Activated CD4-positive, alpha-beta memory T cell treated with anti-CD3 and anti-CD28 coated beads, Interleukin-2, amount 10 ng/mL, durations not matched to agents 7 days and 5 days (primary cell): Measurements from ENCODE around the gene EXT2. TPM values are rescaled to one million over a fixed set of nuclear protein-coding genes. Genes with fewer than 3 reads are reported as not detected.
A peak's percentile ranks its signal among the peaks of the same experiment; 100 is the strongest.

ENCODE experiments used
- CTCF ChIA-PET: fragments of 350-600 bp; sonication (Branson Sonifier 250); formaldehyde crosslinking; loops from one replicate; lab custom pipeline; 2021; ENCODE audit warnings: antibody characterized with exemption, inconsistent platforms; lab: Charles Lee
- POLR2A ChIA-PET: fragments of 350-600 bp; sonication (Branson Sonifier 250); formaldehyde crosslinking; loops from one replicate; lab custom pipeline; 2021; ENCODE audit warnings: antibody characterized with exemption; lab: Charles Lee
- DNase-seq: peaks from one replicate; pipeline ENCODE4 v3.0.0-alpha.2; 2020
- H3K27ac Mint-ChIP-seq: one replicate; pipeline ENCODE4 v1.8.0; 2021; ENCODE audit warnings: mild to moderate bottlenecking, mixed read lengths
- H3K27me3 Mint-ChIP-seq: one replicate; pipeline ENCODE4 v1.8.0; 2021; ENCODE audit warnings: mixed read lengths
- H3K36me3 Mint-ChIP-seq: one replicate; pipeline ENCODE4 v1.8.0; 2021; ENCODE audit warnings: low read depth, mixed read lengths
- H3K4me1 Mint-ChIP-seq: one replicate; pipeline ENCODE4 v1.8.0; 2021; ENCODE audit warnings: mixed read lengths
- H3K4me3 Mint-ChIP-seq: one replicate; pipeline ENCODE4 v1.8.0; 2021; ENCODE audit warnings: mild to moderate bottlenecking, mixed read lengths
- H3K9me3 Mint-ChIP-seq: one replicate; pipeline ENCODE4 v1.8.0; 2021; ENCODE audit warnings: mixed read lengths
- total RNA-seq, 2 experiments: library from RNA; stranded (reverse); gene quantifications; one replicate each; pipeline ENCODE4 v1.2.3, GENCODE V29; 2021

The EXT2 gene
- total RNA-seq, result 10 to 100 TPM; 24.5 to 26.0 TPM

GRCh38 chr11:44095506-44096359 is at the start of gene EXT2:
EXT2 (plus strand) TSS chr11:44095678; CDS start chr11:44107713, 12,035 bp downstream.
- Mint-ChIP-seq H3K36me3 (no peaks in the 10 kb centered on the region), H3K27ac (peak within 1 kb of the TSS; percentile 19), H3K4me1 (peaks cover 21% of the 10 kb centered on the region), H3K27me3 (no peaks in the 10 kb centered on the region), H3K4me3 (peak within 1 kb of the TSS; percentile 81), H3K9me3 (no peaks in the 10 kb centered on the region)
- ChIA-PET CTCF (interaction anchor here (0.8 to 5.5 kb wide), 16 partner anchors 9 to 459 kb away, joined by 3 to 86 read pairs (median 4); partner anchors contain the start of gene ACCS), POLR2A (interaction anchor here (0.8 to 1.8 kb wide), 5 partner anchors 8 to 470 kb away, joined by 3 to 7 read pairs (median 4); partner anchors contain the start of genes ACCS and CD82)
- peak; percentile 88 for DNase-seq

DNA sequence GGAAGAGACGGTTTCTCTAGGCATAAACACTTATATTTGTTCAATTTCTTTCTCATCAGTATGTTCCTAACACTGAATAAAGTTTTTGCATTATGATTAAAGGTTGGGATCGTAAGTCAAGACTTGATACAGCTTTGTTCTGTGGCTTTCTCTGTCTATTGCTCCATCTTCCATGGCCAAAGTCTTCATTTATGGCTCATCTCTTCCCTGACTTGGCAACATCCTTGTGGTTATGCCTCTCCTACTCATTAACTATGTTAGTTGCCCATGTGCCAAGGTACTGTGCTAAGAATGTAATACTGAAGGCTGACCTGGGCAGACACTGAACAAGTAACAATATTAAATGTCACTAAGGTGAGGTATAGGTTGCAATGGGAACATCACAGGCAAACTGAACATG is 49.3 kb upstream of the EXT2 start:
- ChIA-PET CTCF (no interaction called here), POLR2A (no interaction called here)
- no peak overlapping the region for H3K4me3 Mint-ChIP-seq
- DNase-seq, result no peak
- H3K4me1 Mint-ChIP-seq, result no peaks in the 10 kb centered on the region
- H3K27me3 Mint-ChIP-seq, result peaks cover 1% of the 10 kb centered on the region
- H3K27ac Mint-ChIP-seq, result no peak overlapping the region
- H3K36me3 Mint-ChIP-seq, result no peaks in the 10 kb centered on the region
- H3K9me3 Mint-ChIP-seq, result no peaks in the 10 kb centered on the region

DNA sequence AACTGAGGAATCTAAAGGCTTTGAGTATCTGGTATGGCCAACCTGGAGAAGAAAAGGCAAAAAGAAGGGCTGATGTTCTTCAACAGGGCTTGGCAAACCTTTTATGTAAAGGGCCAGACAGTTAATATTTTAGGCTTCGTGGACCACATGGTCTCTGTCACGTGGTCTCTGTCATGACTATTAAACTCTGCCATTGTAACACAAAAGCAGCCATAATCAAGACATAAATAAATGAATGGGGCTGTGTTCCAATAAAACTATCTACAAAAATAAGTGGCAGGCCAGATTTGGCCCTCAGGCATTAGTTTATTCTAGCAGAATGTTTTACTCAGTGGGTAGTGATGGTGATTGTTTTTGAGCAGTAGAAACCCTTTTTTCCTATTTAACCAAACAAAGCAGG is 48.2 kb upstream of the EXT2 start:
- DNase-seq, result no peak
- no peak overlapping the region for H3K27ac Mint-ChIP-seq
- no peaks in the 10 kb centered on the region for H3K36me3 Mint-ChIP-seq
- CTCF ChIA-PET, result no interaction called here
- POLR2A ChIA-PET, result no interaction called here
- no peaks in the 10 kb centered on the region for H3K9me3 Mint-ChIP-seq
- peaks cover 1% of the 10 kb centered on the region for H3K27me3 Mint-ChIP-seq
- no peaks in the 10 kb centered on the region for H3K4me1 Mint-ChIP-seq
- no peak overlapping the region for H3K4me3 Mint-ChIP-seq

GRCh38 chr11:44047931-44048431 is 47.5 kb upstream of the EXT2 start, which contains the start of gene ACCSL:
ACCSL (plus strand) TSS chr11:44047981; CDS start chr11:44048037, 56 bp downstream.
- Mint-ChIP-seq H3K4me1 (no peaks in the 10 kb centered on the region), H3K4me3 (no peak within 1 kb of the TSS), H3K27ac (no peak within 1 kb of the TSS), H3K36me3 (no peaks in the 10 kb centered on the region), H3K27me3 (peaks cover 1% of the 10 kb centered on the region), H3K9me3 (no peaks in the 10 kb centered on the region)
- DNase-seq, result no peak
- CTCF ChIA-PET, result no interaction called here
- POLR2A ChIA-PET, result no interaction called here

- Mint-ChIP-seq H3K36me3 (no peaks in the 10 kb centered on the region), H3K27ac (no peak overlapping the region), H3K27me3 (peaks cover 1% of the 10 kb centered on the region), H3K4me1 (no peaks in the 10 kb centered on the region), H3K9me3 (no peaks in the 10 kb centered on the region), H3K4me3 (no peak overlapping the region)
- POLR2A ChIA-PET, result no interaction called here
- CTCF ChIA-PET, result interaction anchor here (1.5 kb wide), 1 partner anchor 16 kb away, joined by 5 read pairs; the partner anchor contains the start of gene ACCS
- DNase-seq, result no peak
Measured at GRCh38 chr11:44049832-44050231, 45.6 kb upstream of the EXT2 start.

DNA sequence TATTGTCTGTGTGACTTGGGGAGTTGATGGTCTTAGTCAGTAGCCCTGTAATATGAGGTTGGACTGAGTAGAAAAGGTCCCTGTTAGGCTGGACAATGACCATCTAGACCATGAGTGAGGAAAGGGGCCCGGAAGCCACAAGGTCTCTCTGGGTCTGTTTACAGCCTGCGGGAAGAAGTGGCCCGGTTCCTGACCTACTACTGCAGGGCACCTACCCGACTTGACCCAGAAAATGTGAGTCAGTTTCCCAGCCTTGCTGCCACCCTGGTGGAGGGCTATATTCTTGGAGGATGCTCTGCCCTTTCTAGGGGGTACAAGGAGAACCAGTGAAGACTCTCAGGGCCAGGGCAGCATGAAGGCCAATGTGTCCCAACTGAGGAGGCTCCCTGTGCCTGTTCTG is 44.3 kb upstream of the EXT2 start:
- Mint-ChIP-seq H3K27me3 (peaks cover 1% of the 10 kb centered on the region), H3K4me1 (no peaks in the 10 kb centered on the region), H3K4me3 (no peak overlapping the region), H3K36me3 (no peaks in the 10 kb centered on the region), H3K9me3 (no peaks in the 10 kb centered on the region), H3K27ac (no peak overlapping the region)
- DNase-seq, result no peak
- ChIA-PET CTCF (no interaction called here), POLR2A (no interaction called here)

- Mint-ChIP-seq H3K27ac (no peak overlapping the region), H3K36me3 (no peaks in the 10 kb centered on the region), H3K4me3 (no peak overlapping the region), H3K4me1 (no peaks in the 10 kb centered on the region), H3K9me3 (no peaks in the 10 kb centered on the region), H3K27me3 (no peaks in the 10 kb centered on the region)
- ChIA-PET POLR2A (no interaction called here), CTCF (interaction anchor here (2.0 kb wide), 1 partner anchor 9 kb away, joined by 5 read pairs; the partner anchor contains the start of gene ACCS)
- DNase-seq, result no peak
Measured at GRCh38 chr11:44057340-44057739, 38.1 kb upstream of the EXT2 start.

- no peak overlapping the region for H3K4me3 Mint-ChIP-seq
- DNase-seq, result no peak
- H3K36me3 Mint-ChIP-seq, result no peaks in the 10 kb centered on the region
- H3K27ac Mint-ChIP-seq, result no peak overlapping the region
- ChIA-PET CTCF (interaction anchor here (0.6 kb wide), 1 partner anchor 36 kb away, joined by 3 read pairs; no protein-coding TSS in a partner anchor), POLR2A (no interaction called here)
- H3K27me3 Mint-ChIP-seq, result no peaks in the 10 kb centered on the region
- peaks cover 6% of the 10 kb centered on the region for H3K4me1 Mint-ChIP-seq
- H3K9me3 Mint-ChIP-seq, result no peaks in the 10 kb centered on the region
Measured at GRCh38 chr11:44058275-44058674, 37.2 kb upstream of the EXT2 start.

GRCh38 chr11:44065161-44065661 is 30.3 kb upstream of the EXT2 start:
- Mint-ChIP-seq H3K9me3 (no peaks in the 10 kb centered on the region), H3K4me3 (peak overlapping the region; percentile 81), H3K36me3 (peaks cover 17% of the 10 kb centered on the region), H3K27ac (peak overlapping the region; percentile 82), H3K27me3 (no peaks in the 10 kb centered on the region), H3K4me1 (peaks cover 41% of the 10 kb centered on the region)
- ChIA-PET POLR2A (no interaction called here), CTCF (interaction anchor here (0.7 to 9.3 kb wide), 3 partner anchors 15 to 506 kb away, joined by 5 to 67 read pairs (median 5); partner anchors contain the start of gene EXT2)
- DNase-seq, result no peak

DNA sequence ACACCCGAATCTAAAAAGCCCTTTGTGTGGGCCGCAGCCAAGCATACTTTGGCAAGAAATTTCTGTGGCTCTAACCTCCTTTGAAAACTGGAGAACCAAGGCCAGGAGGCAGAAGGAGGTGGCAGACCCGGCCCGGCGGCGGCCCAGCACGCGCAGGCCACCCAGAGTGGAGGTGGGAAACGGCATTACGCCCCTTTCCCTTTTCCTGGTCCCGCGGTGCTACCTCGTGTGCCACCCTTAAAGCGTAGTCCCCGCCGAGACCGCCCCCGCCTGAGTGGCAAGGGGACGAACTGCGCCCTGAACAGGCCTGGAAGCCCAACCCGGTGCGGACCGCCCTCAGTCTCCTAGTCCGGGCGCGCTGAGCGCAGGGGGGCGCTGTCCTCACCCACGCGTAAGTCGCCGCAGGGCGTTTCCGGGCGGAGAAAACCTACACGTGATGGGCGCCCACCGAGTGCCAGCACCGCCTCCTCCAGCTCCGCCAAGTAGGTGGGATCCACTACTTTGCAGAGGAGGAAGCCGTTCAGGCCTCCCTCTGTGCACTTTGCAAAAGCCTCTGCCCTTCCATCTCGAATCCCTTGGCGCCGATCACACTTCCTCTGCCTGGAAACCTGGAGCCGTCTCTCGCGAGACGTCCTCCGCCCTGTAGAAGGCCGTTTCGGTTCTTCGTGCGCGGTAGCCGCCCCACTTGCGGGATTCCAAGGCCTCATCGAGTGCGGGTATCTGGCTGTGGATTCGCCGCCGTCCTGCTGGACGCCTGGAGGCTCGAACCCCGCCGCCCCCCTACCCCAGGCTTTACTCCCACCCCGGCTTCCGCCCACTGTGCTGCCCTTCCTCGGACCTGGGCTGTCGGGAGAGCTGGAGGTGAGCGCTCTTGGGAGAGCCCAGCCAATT is 29.4 kb upstream of the EXT2 start, which contains the start of gene ACCS:
Gene ACCS, plus strand, starts transcription at position 430 of the 891 bp plus-strand sequence. CDS start 1,358 bp downstream, outside the sequence.
- POLR2A ChIA-PET, result interaction anchor here (1.0 to 2.2 kb wide), 2 partner anchors 17 to 29 kb away, joined by 3 to 6 read pairs; partner anchors contain the start of gene EXT2
- H3K4me3 Mint-ChIP-seq, result peak within 1 kb of the TSS; percentile 81
- CTCF ChIA-PET, result interaction anchor here (0.6 to 9.3 kb wide), 6 partner anchors 10 to 124 kb away, joined by 3 to 67 read pairs (median 4); partner anchors contain the start of gene EXT2
- H3K4me1 Mint-ChIP-seq, result peaks cover 41% of the 10 kb centered on the region
- H3K36me3 Mint-ChIP-seq, result peaks cover 17% of the 10 kb centered on the region
- DNase-seq, result peak; percentile 92
- H3K27me3 Mint-ChIP-seq, result no peaks in the 10 kb centered on the region
- H3K27ac Mint-ChIP-seq, result peak within 1 kb of the TSS; percentile 82
- no peaks in the 10 kb centered on the region for H3K9me3 Mint-ChIP-seq

DNA sequence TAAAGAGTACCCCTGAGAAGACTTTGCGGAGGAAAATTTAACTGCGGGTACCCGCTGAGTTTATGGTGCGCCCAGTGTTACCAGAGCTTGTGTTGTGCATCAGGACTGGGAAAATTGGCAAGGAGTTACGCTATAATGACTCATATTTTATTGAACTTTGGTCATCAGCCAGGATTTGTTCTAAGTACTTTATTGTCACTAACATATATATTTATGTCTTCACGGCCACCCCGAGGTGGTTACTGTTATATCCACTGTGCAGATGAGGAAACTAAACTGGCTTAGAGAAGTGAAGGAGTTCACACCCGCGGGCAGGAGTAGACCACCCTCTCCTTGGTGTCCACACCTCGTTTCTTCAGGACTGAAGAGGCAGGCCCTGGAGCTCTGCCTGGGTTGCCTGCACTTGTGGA is 28.7 kb upstream of the EXT2 start:
- H3K36me3 Mint-ChIP-seq, result peaks cover 21% of the 10 kb centered on the region

GRCh38 chr11:44067266-44067665 is 28.2 kb upstream of the EXT2 start:
- Mint-ChIP-seq H3K4me1 (peaks cover 41% of the 10 kb centered on the region), H3K27me3 (no peaks in the 10 kb centered on the region), H3K27ac (peak overlapping the region; percentile 82), H3K9me3 (no peaks in the 10 kb centered on the region), H3K36me3 (peaks cover 21% of the 10 kb centered on the region), H3K4me3 (peak overlapping the region; percentile 81)
- ChIA-PET CTCF (interaction anchor here (1.1 to 9.3 kb wide), 2 partner anchors 13 to 26 kb away, joined by 3 to 67 read pairs; partner anchors contain the start of gene EXT2), POLR2A (interaction anchor here (2.2 kb wide), 1 partner anchor 28 kb away, joined by 6 read pairs; the partner anchor contains the start of gene EXT2)
- DNase-seq, result no peak

More for the DNA sequence above, 28.7 kb upstream of the EXT2 start:
- no peaks in the 10 kb centered on the region for H3K27me3 Mint-ChIP-seq
- H3K27ac Mint-ChIP-seq, result peak overlapping the region; percentile 82
- H3K4me1 Mint-ChIP-seq, result peaks cover 41% of the 10 kb centered on the region
- H3K4me3 Mint-ChIP-seq, result peak overlapping the region; percentile 81
- DNase-seq, result no peak
- H3K9me3 Mint-ChIP-seq, result no peaks in the 10 kb centered on the region
- POLR2A ChIA-PET, result interaction anchor here (1.0 to 2.2 kb wide), 2 partner anchors 16 to 29 kb away, joined by 3 to 6 read pairs; partner anchors contain the start of gene EXT2
- CTCF ChIA-PET, result interaction anchor here (0.6 to 9.3 kb wide), 6 partner anchors 11 to 125 kb away, joined by 3 to 67 read pairs (median 4); partner anchors contain the start of gene EXT2
